Stimulated activated CD4-positive, alpha-beta T cell treated with anti-CD3 and anti-CD28 coated beads, Interleukin-1b, Interleukin-23, amount 100 ng/mL, for 1 hour (primary cell): ENCODE results near the gene FKBP8.

Experiments
- DNase-seq, 2 donors: peaks; one replicate each; pipeline ENCODE4 v3.0.0-alpha.2; 2020; ENCODE audit warnings: low read depth in 2 of 2

Gene FKBP8

GRCh38 chr19:18502246-18502637 lies 41.1 kb downstream of the FKBP8 start:
- no peak for DNase-seq

DNA sequence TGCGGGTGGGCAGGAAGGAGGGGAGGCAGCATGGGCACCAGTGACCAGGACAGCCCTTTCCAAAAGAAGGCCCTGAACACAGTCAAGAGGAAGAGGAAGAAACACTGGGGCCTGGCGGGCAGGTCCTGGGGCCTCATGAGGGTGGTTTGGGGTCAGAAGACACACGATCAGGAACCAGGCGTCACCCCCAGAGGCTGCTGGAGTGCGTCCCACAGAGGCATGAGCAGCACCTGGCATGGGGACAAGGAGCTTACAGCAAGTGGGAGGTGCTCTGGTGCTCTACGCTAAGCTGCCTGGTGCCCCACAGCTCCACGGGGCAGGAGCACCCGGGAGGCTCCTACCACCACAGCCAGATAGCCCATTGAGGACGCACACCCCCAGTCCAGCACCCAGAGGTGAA lies 41.5 kb downstream of the FKBP8 start:
- no peak for DNase-seq

- no peak for DNase-seq
Observed at GRCh38 chr19:18501351-18501750, 42.0 kb downstream of the FKBP8 start.

DNA sequence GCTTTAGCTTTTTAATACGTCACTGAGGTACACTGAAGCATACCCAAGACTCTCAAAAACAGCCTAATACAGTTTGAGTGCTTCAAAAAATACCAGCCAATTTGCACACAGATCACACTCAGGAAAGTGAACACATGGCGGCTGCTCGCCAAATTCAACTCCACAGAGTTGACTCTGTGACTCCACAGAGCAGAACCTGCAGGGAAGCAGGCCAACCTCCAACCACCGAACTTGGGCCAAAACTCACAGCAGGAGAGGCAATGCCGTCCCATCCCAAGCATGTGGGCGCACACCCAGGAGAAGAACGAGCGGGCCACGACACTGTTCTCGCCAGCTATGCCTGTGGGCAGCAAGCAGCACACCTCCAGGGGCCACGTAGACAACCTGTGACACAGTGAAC lies 42.6 kb downstream of the FKBP8 start:
- no peak for DNase-seq

- DNase-seq: no peak
Observed at GRCh38 chr19:18500376-18500775, 43.0 kb downstream of the FKBP8 start.

- no peak for DNase-seq
Observed at GRCh38 chr19:18499055-18499775, 44.2 kb downstream of the FKBP8 start.

DNA sequence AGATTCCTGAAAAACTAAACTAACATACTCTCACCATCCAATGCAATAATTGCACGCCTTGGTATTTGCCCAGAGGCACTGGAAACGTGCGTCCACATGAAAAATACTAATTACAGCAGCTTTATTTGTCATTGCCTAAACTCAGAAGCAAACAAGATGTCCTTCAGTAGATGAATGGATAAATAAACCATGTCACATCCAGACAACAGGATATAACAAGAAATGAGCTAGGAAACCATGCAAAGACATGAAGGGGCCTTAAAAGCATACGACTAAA lies 46.5 kb downstream of the FKBP8 start:
- no peak for DNase-seq

DNA sequence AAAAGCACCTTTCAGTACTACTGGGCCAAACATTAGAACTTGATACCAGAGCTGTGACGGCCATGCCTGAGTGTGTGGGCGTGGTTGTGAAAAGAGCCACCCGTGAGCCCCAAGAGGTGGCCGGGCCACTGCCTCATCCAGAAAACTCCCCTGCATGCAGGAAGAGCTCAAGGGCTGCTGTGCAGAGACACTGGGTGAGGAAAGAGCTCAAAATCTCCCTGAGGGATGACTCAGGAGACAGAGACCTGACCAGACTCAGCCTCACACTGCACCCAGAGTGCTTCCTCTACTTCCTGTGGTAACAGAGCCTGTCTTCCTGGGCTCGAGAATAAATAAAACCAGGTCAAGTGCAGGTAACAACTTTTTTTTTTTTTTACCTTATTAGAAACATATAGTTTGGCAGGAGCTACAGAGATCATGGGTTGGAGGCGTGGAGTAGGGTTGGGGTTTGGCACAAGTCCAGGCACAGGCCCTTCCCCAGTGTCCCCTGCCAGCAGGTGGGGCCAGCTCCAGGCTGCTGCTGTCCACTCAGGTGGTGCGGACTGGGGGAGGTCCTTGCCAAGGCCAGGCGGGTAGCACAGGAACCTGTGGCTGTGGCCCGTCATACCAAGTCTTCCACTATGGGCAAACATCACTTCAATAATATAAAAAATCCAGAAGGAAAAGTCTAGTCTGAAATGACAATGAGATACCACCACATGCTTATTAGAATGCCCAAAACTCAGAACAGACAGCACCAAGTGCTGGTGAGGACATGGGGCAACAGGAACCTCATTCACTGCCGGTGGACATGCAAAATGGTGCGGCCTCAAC lies 47.0 kb downstream of the FKBP8 start:
- DNase-seq: peak in 1 of 2 donors; percentile 42

- no peak for DNase-seq
Observed at GRCh38 chr19:18495204-18495911, 48.0 kb downstream of the FKBP8 start.

DNA sequence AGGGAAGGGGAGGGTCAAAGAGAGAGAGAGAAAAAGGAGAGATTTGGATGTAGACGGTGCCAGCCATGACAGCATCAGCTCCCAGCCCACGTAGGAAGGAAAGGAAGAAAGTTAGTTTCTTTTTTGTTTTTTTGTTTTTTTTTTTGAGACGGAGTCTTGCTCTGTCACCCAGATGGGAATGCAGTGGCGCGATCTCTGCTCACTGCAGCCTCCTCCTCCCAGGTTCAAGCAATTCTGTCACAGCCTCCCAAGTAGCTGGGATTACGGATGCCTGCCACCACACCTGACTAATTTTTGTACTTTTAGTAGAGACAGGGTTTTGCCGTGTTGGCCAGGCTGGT lies 49.1 kb downstream of the FKBP8 start:
- no peak for DNase-seq

GRCh38 chr19:18493440-18494266 lies 49.7 kb downstream of the FKBP8 start:
- DNase-seq: no peak

DNA sequence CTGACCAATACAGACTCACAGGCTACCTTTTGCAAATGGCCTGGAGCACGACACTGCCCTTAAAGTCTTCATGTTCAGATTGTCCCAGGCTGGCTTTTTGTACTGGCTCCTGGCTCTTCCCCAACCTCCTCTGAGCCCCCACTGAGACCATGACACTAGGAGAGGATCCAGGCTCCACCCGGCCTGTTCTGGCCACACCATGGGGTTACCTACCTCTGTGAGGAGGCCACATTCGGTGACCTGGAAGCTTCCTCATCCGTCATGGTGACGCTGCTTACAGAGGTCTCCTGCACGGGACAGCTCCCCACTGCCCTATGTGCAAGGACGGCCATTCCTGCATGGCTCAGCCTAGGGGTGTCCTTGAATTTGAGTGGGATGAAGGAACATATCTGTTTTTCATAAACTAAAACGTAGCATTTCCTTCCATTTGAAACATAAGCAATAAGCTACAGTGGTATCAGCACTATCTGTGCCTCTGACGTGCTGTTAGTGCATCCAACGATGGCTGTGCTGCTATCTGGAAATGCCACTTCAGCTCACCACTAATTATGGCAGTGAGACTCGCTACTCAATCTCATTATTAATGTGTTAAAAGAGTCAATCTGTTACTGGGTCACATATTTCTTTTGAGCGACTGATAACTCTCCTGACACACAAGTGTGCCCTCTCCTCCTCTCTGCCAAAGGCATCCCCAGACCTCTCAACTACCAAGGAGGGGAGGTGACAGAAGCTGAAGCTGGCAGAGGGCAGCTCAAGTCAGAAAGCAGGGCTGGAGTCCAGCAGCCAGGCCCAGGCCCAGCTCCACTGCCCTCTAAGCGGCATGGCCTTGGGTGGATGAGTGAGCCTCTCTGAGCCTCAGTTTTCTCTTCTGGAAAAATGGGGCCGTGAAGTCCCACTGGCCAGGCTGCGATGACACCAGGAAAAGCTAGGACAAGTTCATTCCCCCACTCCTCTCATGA lies 51.1 kb downstream of the FKBP8 start:
- no peak for DNase-seq

DNA sequence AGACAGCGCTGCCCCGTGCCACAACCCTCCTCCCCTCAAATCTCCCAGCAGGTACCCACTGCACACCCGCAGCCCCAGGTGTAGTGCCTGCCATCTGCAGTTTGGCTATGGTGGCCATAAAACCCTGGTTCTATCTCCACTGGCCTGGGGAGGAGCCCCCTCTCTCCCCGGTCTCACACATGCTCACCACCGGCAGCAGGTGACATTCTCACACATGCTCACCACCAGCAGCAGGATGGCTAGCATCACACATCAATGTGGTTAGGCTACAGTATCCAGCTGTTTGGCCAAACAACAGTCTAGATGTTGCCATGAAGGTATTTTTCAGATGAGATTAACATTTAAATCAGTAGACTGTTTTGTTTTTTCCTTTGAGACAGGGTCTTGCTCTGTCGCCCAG lies 52.6 kb downstream of the FKBP8 start:
- no peak for DNase-seq

- DNase-seq: no peak
Observed at GRCh38 chr19:18489627-18490184, 53.7 kb downstream of the FKBP8 start.

DNA sequence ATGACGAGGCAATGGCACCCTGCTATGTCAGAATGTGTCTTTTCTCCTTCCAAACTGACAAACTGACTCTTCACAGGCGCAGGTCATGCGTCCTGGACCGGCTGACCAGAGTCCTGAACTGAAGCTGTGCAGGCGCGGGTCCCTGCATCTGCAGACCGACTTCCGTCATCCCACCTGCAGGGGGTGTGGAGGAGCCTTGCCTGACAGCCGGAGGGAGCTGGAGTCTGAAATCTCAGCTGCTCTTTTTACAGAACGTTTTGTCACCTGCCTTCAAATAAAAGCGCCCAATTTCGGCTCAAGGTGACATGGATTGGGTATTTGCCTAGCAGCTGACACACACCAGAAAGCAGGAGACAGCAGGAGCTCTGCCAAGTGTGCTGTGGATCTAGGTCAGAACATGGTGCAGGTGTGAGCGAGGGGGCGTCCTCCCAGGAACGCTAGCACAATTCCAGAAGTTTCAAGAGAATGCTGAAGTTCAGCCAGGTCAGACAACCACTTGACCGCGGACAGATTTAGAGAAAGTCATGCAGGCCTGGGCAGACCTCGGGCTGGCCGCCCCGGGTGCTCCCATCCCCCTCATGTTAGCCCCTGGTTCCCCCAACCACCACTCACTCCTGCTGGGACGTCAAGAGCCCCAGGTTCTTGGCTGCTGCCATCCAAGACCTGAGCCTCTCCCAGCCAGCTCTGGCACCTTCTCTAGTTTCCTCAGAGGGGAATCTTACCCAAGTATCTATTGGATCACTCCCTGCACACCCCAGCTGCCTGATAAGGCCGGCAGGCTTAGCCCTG lies 54.3 kb downstream of the FKBP8 start:
- DNase-seq: no peak

- no peak for DNase-seq
Observed at GRCh38 chr19:18488403-18488723, 55.0 kb downstream of the FKBP8 start.

DNA sequence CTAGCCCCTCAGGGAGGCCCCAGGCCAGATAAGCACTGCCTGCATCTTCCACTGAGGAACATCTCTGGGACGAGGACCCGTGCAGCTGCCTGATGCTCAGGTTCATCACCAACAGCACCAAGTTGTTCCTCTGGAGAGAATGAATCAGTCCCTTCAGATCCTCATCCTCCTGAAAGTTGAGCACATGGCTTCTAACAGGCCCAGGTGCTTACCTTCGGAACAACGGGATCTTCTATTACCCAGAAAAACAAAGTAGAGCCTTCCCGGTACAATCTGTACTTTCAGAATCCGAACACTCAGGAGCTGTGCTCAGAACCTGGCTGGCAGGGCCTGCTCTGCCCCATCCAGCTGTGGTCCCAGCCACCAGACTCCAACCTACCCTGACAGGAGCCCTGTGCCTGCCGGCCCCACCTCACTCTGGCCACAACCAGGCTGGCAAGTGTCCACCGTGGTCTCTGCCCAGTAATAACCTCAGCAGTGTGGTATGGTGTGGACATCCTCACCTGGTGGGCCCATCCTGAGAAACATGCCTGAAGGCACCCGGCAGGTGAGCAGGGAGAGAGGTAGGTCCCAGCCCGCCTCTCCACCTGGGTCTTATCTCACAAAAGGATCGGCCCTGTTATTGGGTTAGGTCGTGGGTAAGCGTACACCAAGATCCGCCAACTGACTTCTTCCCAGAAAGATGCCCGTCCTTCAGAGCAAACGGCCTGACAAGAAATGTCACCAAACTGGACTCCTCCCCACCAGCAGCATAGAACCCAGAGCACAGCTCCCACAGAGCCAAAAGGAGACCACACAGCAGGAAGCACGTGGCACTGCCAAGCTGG lies 55.6 kb downstream of the FKBP8 start:
- no peak for DNase-seq

DNA sequence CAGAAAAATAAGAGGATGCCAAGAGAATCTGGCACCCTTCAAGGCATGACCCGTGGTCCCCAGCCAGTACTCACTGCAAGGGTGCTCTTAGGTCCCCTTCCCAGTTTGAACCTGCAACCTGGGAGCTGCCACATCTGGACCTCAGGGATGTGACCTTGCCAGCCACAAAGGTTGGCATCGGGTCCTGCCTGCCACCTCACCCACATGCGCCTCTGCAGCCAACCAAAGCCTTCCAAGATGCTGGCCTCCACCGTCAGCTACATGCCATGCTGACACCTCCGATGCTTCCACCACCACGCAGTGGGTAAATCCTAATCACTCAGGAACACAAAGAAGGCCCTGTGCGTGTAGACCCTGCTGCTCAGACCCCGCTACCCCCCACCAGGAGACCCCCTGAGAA lies 56.6 kb downstream of the FKBP8 start:
- DNase-seq: no peak

- DNase-seq: no peak
Observed at GRCh38 chr19:18484992-18485391, 58.4 kb downstream of the FKBP8 start.
